ENCODE measurements around the gene UBL7.
"Not testable (repeated sequence)": the region's sequence is repeated elsewhere in the genome, so short reads cannot be mapped to it uniquely, and the experiment has no call there.

DNA sequence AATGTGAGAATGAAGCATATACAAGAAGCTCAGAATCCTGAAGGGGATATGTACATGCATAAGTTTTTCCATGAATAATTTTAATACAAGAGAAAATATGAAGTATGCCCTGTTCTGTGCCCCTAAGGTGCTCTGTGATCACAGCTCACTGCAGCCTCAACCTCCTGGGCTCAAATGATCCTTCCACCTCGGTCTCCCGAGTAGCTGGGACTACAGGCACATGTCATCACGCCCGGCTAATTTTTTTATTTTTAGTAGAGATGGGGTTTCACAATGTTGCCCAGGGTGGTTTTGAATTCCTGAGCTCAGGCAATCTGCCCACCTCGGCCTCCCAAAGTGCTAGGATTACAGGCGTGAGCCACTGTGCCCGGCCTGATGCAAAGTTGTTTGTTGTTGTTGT, 10.7 kb upstream of the UBL7 start:
- not testable (repeated sequence) for TF ChIP-seq TCF12 (IDR thresholded peaks at IDR 0.05; ENCODE audit: low read depth, low read length); POLR2A (IDR thresholded peaks at IDR 0.05; ENCODE audit: low read depth, low read length); POLR2AphosphoS5 (IDR thresholded peaks at IDR 0.05; ENCODE audit: low read length); BRCA1 (IDR thresholded peaks at IDR 0.05; ENCODE audit: low read depth, low read length); RFX5 (IDR thresholded peaks at IDR 0.05; ENCODE audit: low read depth, low read length)
- TF ChIP-seq, protein P1, sequence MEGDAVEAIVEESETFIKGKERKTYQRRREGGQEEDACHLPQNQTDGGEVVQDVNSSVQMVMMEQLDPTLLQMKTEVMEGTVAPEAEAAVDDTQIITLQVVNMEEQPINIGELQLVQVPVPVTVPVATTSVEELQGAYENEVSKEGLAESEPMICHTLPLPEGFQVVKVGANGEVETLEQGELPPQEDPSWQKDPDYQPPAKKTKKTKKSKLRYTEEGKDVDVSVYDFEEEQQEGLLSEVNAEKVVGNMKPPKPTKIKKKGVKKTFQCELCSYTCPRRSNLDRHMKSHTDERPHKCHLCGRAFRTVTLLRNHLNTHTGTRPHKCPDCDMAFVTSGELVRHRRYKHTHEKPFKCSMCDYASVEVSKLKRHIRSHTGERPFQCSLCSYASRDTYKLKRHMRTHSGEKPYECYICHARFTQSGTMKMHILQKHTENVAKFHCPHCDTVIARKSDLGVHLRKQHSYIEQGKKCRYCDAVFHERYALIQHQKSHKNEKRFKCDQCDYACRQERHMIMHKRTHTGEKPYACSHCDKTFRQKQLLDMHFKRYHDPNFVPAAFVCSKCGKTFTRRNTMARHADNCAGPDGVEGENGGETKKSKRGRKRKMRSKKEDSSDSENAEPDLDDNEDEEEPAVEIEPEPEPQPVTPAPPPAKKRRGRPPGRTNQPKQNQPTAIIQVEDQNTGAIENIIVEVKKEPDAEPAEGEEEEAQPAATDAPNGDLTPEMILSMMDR (IDR thresholded peaks at IDR 0.05 in 2 of 3, conservative IDR thresholded peaks at IDR 0.05 in 1 of 3; ENCODE audit: control insufficient read depth in 2 of 3, extremely low read depth in 1 of 3, insufficient read depth in 1 of 3, low read depth in 3 of 3, low read length in 3 of 3), result not testable (repeated sequence)
- TF ChIP-seq, protein P2, sequence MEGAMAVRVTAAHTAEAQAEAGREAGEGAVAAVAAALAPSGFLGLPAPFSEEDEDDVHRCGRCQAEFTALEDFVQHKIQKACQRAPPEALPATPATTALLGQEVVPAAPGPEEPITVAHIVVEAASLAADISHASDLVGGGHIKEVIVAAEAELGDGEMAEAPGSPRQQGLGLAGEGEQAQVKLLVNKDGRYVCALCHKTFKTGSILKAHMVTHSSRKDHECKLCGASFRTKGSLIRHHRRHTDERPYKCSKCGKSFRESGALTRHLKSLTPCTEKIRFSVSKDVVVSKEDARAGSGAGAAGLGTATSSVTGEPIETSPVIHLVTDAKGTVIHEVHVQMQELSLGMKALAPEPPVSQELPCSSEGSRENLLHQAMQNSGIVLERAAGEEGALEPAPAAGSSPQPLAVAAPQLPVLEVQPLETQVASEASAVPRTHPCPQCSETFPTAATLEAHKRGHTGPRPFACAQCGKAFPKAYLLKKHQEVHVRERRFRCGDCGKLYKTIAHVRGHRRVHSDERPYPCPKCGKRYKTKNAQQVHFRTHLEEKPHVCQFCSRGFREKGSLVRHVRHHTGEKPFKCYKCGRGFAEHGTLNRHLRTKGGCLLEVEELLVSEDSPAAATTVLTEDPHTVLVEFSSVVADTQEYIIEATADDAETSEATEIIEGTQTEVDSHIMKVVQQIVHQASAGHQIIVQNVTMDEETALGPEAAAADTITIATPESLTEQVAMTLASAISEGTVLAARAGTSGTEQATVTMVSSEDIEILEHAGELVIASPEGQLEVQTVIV (IDR thresholded peaks at IDR 0.05; ENCODE audit: borderline replicate concordance, partially characterized antibody), result not testable (repeated sequence)
- TF ChIP-seq, protein P3, sequence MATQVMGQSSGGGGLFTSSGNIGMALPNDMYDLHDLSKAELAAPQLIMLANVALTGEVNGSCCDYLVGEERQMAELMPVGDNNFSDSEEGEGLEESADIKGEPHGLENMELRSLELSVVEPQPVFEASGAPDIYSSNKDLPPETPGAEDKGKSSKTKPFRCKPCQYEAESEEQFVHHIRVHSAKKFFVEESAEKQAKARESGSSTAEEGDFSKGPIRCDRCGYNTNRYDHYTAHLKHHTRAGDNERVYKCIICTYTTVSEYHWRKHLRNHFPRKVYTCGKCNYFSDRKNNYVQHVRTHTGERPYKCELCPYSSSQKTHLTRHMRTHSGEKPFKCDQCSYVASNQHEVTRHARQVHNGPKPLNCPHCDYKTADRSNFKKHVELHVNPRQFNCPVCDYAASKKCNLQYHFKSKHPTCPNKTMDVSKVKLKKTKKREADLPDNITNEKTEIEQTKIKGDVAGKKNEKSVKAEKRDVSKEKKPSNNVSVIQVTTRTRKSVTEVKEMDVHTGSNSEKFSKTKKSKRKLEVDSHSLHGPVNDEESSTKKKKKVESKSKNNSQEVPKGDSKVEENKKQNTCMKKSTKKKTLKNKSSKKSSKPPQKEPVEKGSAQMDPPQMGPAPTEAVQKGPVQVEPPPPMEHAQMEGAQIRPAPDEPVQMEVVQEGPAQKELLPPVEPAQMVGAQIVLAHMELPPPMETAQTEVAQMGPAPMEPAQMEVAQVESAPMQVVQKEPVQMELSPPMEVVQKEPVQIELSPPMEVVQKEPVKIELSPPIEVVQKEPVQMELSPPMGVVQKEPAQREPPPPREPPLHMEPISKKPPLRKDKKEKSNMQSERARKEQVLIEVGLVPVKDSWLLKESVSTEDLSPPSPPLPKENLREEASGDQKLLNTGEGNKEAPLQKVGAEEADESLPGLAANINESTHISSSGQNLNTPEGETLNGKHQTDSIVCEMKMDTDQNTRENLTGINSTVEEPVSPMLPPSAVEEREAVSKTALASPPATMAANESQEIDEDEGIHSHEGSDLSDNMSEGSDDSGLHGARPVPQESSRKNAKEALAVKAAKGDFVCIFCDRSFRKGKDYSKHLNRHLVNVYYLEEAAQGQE (IDR thresholded peaks at IDR 0.05; ENCODE audit: low read depth, low read length), result not testable (repeated sequence)

Data from GM12878 (cell line).